ENCODE results near the gene TACC2.
"Not testable (repeated sequence)": the region's sequence is repeated elsewhere in the genome, so short reads cannot be mapped to it uniquely, and the experiment has no call there.

The TACC2 gene

DNA sequence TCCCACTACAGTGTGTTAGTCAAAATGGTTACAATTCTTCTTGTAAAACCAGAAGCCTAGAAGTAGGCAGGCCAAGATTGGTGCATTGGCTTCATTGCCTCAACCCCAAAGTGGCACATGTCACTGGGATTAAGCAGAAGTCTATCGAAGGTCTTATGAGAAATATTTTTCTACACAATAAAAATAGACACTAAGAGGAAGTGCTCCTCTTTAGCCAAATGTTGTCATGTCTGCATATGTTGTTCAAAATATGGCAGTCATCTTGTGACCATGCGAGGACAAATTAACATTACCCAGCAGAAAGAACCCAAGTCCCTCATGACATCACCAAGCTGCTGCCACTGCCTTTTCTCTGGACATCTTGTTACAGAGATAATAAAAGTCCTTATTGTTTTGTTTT, 7.6 kb upstream of the TACC2 start:
- no peak for DNase-seq

DNA sequence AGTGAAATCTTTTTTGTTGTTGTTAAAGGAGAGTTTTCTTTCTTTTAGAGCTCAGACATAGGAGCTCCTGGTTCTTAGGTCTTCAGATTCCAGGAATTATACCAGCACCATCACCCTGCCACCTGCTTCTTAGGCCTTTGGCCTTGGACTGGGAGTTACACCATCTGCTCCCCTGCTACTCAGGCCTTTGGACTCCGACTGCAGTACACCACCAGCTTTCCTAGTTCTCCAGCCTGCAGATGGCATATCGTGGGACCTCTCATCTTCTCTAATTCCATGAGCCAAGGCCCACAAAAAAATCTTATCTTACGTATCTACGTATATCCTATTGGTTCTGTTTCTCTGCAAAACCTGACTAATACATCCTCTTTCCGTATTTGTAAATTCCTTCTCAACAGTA, 5.1 kb upstream of the TACC2 start:
- DNase-seq, result no peak

DNA sequence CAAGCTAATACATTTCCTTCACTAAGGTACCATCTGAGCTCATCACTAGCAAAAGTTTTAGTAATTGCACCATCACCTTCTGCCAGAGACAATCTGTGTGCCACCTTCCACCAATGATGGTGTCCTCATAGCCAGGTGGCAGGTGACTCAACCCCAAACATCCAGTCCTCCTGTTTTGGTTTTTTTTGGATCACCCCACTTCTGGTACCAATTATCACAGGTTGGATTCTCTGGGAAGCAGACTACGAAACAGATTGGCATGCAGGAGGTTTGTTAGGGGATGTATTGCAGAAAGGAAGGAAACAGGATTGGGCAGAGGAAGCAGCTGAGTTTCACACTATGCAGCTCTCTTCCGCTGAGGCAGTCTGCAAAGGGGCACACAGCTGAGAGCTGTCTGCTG, 4.5 kb upstream of the TACC2 start:
- no peak for DNase-seq

GRCh38 chr10:121990015-121990677, 1.2 kb downstream of the TACC2 start:
- DNase-seq, result no peak

GRCh38 chr10:121991727-121992126, 2.8 kb downstream of the TACC2 start:
- DNase-seq, result not testable (repeated sequence)

GRCh38 chr10:121994429-121994941, 5.5 kb downstream of the TACC2 start:
- DNase-seq, result no peak

GRCh38 chr10:121998462-121998861, 9.5 kb downstream of the TACC2 start:
- DNase-seq, result no peak

GRCh38 chr10:121999301-121999700, 10.3 kb downstream of the TACC2 start:
- DNase-seq, result no peak

DNA sequence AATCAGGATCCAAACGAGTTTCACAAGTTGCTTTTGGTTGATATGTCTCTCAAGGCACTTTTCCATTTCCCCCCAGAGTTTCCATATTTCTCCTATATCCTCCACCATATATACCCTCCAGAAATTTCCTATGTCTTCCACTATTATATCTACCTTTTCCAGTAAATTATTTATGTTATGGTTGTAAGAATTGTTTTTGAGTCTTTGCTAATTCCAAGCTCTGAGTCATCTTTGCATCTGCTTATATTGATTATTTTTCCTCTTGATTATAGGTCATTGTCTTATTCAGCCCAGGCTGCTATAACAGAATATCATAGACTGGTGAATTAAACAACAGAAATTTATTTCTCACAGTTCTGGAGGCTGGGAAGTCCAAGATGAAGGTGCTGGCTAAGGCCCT, 12.7 kb downstream of the TACC2 start:
- no peak for DNase-seq

- DNase-seq, result no peak
Observed at GRCh38 chr10:122007415-122007814, 18.5 kb downstream of the TACC2 start.

DNA sequence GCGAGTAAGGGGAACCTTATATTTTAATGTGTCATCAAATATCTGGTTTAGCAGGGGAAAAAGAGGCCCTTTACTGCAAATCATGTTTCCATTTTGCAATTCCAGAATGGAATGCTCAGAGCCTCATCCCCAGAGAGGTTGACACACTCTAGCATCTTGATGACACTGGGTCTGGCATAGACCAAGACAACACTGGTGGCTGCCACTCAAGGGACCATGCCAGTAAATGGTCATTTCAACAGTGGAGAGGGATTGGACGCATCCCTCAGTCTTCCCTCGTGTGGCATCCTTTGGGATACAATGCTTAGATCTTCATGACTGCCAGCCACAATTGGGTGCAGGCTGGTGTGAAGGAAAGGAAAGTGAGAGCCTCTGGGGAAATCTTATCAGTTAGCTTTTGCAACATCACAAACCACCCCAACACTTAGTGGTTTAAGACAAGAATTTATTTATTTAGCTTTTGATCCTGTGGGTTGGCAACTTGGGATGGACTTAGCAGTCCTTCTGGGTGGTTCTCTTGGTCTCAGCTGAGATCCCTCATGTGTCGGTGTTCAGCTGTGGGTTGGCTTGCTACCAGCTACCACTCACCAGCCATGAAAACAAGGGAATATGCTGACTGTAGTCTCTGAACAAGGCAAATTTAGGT, 21.6 kb downstream of the TACC2 start:
- DNase-seq, result no peak

- no peak for DNase-seq
Observed at GRCh38 chr10:122012731-122013130, 23.8 kb downstream of the TACC2 start.

DNA sequence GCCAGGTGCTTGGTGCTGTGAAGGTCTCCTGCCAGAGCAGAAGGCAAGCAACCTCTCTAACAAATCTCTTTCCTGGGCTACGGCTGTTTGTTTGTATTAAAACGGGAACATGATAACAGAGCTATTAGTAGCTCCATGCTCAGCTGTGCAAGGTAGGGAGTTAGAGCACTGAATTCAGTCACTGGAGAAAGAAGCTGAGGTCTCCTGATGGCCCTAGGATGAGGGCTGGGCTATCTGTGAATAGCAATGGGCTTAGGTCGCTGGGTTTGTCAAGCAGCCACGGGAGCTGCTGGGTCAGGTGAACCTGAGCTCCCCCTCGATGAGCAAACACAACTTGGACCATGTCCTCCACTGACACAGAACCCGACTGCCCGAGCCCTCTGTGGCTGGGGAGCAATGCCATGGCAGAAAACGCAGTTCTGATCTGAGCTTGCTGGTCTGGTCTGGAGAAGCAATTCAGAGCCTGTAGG, 24.4 kb downstream of the TACC2 start:
- DNase-seq, result no peak

DNA sequence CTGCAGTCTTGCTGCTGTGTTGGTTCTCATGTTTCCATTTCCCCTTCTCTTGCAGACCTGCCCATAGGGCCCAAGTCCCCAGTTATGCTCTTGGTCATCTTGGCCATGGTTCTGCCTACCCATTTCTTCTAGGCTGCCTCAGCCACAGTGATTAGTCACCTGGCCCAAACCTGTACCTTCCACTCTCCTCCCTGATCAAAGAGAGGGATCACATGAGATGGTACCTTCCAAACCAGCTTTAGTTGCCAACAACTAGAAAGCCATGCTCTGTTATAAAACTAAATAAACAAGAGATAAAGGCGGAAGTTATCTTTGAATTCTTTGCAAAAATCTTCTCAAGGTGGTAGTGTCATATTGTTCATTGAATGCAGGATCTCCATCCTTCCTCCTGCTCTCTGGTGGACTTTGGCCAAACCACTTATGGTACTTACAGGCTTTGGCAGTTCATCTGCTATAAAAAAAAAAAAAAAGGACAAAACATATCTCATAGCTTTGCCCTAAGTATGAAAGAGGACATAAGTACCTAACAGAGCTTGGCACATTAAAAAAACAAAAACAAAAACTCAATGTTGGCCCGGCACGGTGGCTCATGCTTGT, 25.8 kb downstream of the TACC2 start:
- DNase-seq, result no peak

DNA sequence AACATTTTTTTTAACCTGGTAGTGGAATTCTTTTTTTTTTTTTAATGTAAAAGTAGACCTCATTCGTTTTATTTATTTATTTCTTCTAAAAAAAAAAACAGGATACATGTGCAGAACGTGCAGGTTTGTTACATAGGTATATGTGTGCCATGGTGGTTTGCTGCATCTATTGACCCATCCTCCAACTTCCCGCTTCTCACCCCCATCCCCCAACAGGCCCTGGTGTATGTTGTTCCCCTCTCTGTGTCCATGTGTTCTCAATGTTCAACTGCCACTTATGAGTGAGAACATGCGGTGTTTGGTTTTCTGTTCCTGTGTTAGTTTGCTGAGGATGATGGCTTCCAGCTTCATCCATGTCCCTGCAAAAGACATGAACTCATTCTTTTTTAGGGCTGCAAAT, 29.0 kb downstream of the TACC2 start:
- not testable (repeated sequence) for DNase-seq

DNA sequence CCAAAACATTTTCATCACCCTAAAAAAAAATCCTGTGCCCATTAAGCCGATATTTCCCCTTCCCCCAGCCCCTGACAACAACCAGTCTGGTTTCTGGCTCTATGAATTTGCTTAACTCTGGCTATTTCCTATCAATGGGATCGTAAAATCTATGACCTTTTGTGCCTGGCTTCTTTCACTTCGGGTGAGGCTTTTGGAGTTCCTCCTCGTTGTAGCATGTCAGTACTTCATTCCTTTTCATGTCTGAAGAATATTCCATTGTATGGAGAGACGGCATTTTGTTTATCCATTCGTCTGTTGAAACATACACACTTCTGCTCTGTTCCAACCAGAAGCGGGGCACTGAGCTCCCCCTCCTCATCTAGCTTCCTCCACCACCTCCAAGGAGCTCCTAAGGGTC, 29.5 kb downstream of the TACC2 start:
- DNase-seq, result no peak

DNA sequence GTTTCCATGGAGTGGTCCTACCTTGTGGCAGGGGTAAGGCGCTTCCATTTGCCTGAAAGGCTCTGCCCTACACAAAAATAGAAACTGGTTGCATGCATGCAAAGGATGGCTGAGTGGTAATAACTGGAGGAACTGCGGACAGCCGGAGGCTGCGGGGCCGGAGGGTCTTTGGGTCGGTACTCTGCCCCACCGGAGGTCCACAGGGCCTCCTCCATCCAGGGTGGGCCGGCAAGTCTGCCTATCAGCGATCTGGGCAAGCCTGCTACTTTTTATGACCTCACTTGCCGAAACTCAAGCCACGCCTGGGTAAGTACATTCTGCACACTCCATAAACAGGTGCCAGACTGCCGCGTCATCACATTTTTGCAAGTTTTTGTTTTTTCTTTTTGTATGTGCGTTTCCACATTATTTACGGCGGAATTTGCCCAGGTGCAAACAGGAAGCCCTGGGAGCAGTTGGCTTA, 30.0 kb downstream of the TACC2 start:
- no peak for DNase-seq

DNA sequence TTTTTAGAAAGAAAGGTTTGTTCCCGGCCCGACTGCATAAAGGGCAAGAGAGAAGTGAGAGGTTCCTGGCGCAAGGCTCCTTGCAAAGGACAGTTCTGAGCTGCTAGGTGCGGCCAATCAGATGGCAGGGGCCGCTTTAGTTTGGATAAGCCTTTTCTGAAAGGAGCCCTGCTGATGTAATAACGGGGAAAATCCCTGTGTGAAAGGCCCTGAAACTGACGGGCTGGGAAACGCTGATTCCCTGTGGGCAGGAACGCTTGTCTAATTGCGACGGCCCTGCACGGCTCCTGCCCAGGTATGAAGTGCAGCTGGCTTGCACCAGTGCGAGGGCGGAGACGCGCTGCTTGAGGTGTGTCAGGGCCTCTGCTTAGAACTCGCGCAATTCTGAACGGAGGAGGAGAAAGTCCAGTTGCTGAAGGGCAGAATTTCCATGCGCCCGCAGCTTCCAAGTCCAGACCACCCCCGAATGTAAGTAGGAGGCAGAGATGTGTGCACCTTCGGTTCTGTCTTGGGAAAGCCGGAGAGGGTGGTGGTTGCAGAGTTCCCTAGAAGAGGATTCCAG, 30.5 kb downstream of the TACC2 start:
- DNase-seq, result no peak

DNA sequence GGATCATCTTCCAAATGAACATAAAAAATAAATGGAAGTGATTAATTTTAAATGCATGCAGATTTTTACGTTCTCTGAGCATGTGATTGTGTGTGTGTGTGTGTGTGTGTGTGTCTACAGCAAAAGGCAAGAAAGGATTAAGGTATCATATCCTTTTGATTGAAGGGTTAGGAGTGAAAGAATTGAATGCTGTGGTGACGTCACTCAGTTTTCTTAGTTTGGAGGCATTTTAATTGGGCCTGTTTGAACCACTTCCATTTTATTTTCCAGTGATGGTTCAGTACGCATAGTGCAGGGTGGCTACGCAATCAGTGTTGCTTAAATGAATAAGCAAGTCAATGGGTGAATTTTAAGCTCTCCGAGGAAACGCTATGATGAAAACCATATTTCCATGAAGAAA, 31.3 kb downstream of the TACC2 start:
- no peak for DNase-seq

- DNase-seq, result no peak
Observed at GRCh38 chr10:122021379-122021778, 32.4 kb downstream of the TACC2 start.

GRCh38 chr10:122021828-122022227, 32.9 kb downstream of the TACC2 start:
- DNase-seq, result no peak

- no peak for DNase-seq
Observed at GRCh38 chr10:122022276-122022675, 33.3 kb downstream of the TACC2 start.

DNA sequence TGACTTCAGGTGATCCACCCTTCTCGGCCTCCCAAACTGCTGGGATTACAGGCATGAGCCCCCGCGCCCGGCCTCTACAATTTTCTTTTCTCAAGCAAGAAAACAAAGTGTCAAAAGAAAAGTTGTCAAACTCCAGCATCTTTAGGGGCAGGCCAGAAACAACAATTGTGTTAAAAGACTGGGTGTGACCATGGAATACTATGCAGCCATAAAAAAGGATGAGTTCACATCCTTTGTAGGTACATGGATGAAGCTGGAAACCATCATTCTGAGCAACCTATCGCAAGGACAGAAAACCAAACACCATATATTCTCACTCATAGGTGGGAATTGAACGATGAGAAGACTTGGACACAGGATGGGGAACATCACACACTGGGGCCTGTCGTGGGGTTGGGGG, 34.3 kb downstream of the TACC2 start:
- not testable (repeated sequence) for DNase-seq
